Measurements from ENCODE around the gene POLR2C. TPM values are rescaled to one million over a fixed set of nuclear protein-coding genes. Genes with fewer than 3 reads are reported as not detected.

The POLR2C gene
- total RNA-seq, 1 experiment from 2014 or later = 85.6 TPM

- no peak overlapping the region for H2BK5ac ChIP-seq (ENCODE audit: insufficient read length, low read length)
- Mint-ChIP-seq H3K9me3 (peaks cover 0 to 2% of the 10 kb centered on the region in 2 experiments; a peak in 1 of 5 replicates), H3K27me3 (ENCODE audit: low read depth) (peaks cover 2% of the 10 kb centered on the region), H3K36me3 (ENCODE audit: insufficient read depth in 1 of 3, low read depth in 3 of 3) (peaks cover 2 to 7% (median 2%) of the 10 kb centered on the region in 3 experiments; a peak in 4 of 7 replicates), H3K27ac (no peak overlapping the region), H3K4me3 (no peak overlapping the region), H3K4me1 (no peaks in the 10 kb centered on the region)
- TF ChIP-seq CTCF (conservative IDR thresholded peaks at IDR 0.05) = no peak
- no peak overlapping the region for H3K18ac ChIP-seq (ENCODE audit: insufficient read length, low read depth, low read length)
- no peaks in the 10 kb centered on the region for H3K79me1 ChIP-seq (ENCODE audit: insufficient read depth, low read depth, low read length, poor library complexity, severe bottlenecking)
- no peak for DNase-seq
- no peaks in the 10 kb centered on the region for H4K20me1 ChIP-seq (ENCODE audit: control insufficient read depth, insufficient read depth, insufficient read length)
- H3K4me2 ChIP-seq (ENCODE audit: insufficient read depth, insufficient read length, low read length) = no peak overlapping the region
- no peaks in the 10 kb centered on the region for H3K79me2 ChIP-seq (ENCODE audit: insufficient read depth, low read length)
- H3K23ac ChIP-seq (ENCODE audit: insufficient read length, low read depth, low read length) = no peak overlapping the region
- H3K56ac ChIP-seq (ENCODE audit: insufficient read length, low read depth, low read length) = no peak overlapping the region
- no peaks in the 10 kb centered on the region for H3K23me2 ChIP-seq (ENCODE audit: insufficient read length, low read depth, low read length, poor library complexity, severe bottlenecking)
- no peak overlapping the region for H2BK120ac ChIP-seq (ENCODE audit: low read depth, low read length, poor library complexity, severe bottlenecking)
- no peak overlapping the region for H3K4ac ChIP-seq (ENCODE audit: low read depth, low read length)
- WGBS (ENCODE audit: extremely low coverage, insufficient read length, low lambda C conversion rate) = no CpG with 5 or more reads among the region's 10 CpGs
- no peak overlapping the region for H2AFZ ChIP-seq (ENCODE audit: low read length)
- no peak overlapping the region for H2BK20ac ChIP-seq (ENCODE audit: low read depth, low read length, poor library complexity, severe bottlenecking)
- H3K9me3 ChIP-seq (ENCODE audit: control insufficient read depth, low read depth, low read length) = no peaks in the 10 kb centered on the region
- H3K27ac ChIP-seq (ENCODE audit: insufficient read length, low read depth, low read length) = no peak overlapping the region
- no peak overlapping the region for H4K91ac ChIP-seq (ENCODE audit: insufficient read length, low read depth, low read length)
- H2AK5ac ChIP-seq (ENCODE audit: insufficient read length, low read length) = no peak overlapping the region
- no peak overlapping the region for H2BK15ac ChIP-seq (ENCODE audit: low read depth, low read length)
- H2BK12ac ChIP-seq (ENCODE audit: insufficient read length, low read depth, low read length) = no peak overlapping the region
- no peak overlapping the region for H3K9ac ChIP-seq (ENCODE audit: extremely low read depth, insufficient read length, low read length)
- no peak overlapping the region for H3K14ac ChIP-seq (ENCODE audit: insufficient read depth, low read length)
- H3T11ph ChIP-seq (ENCODE audit: low read length) = no peak overlapping the region
- H4K8ac ChIP-seq (replicated peaks; ENCODE audit: insufficient read length, low read depth, low read length) = no peak overlapping the region
- H3K4me1 ChIP-seq (ENCODE audit: insufficient read depth, low read length) = no peaks in the 10 kb centered on the region
- no peaks in the 10 kb centered on the region for H3K27me3 ChIP-seq (ENCODE audit: insufficient read depth, low read length)
- H4K5ac ChIP-seq (ENCODE audit: insufficient read length, low read depth, low read length) = no peak overlapping the region
Measured at GRCh38 chr16:57516176-57516725, 53.8 kb downstream of the POLR2C start.

Data from H9 (cell line).